Measurements from ENCODE around the gene GPS2. TPM values are rescaled to one million over a fixed set of nuclear protein-coding genes. Genes with fewer than 3 reads are reported as not detected.

The GPS2 gene
- total and polyA plus RNA-seq, 7 donors = 71.8 to 197 (median 101) TPM

GRCh38 chr17:7282752-7283321 lies 32.3 kb downstream of the GPS2 start:
- ATAC-seq (no peak), DNase-seq (peak in 1 of 2 donors; percentile 62)
- TF ChIP-seq, protein P1, sequence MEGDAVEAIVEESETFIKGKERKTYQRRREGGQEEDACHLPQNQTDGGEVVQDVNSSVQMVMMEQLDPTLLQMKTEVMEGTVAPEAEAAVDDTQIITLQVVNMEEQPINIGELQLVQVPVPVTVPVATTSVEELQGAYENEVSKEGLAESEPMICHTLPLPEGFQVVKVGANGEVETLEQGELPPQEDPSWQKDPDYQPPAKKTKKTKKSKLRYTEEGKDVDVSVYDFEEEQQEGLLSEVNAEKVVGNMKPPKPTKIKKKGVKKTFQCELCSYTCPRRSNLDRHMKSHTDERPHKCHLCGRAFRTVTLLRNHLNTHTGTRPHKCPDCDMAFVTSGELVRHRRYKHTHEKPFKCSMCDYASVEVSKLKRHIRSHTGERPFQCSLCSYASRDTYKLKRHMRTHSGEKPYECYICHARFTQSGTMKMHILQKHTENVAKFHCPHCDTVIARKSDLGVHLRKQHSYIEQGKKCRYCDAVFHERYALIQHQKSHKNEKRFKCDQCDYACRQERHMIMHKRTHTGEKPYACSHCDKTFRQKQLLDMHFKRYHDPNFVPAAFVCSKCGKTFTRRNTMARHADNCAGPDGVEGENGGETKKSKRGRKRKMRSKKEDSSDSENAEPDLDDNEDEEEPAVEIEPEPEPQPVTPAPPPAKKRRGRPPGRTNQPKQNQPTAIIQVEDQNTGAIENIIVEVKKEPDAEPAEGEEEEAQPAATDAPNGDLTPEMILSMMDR (IDR thresholded peaks at IDR 0.05) = no peak
- H3K27me3 ChIP-seq (ENCODE audit: insufficient read depth in 3 of 3, low read length in 2 of 3) = no peaks in the 10 kb centered on the region
- peaks cover 0 to 42% of the 10 kb centered on the region in 2 donors for H3K36me3 ChIP-seq (ENCODE audit: insufficient read depth in 1 of 2, low read depth in 1 of 2)
- WGBS, 3 donors = 24 to 36% (median 25%) methylated on average over 6 of the region's 6 CpGs
- H3K9me3 ChIP-seq = no peaks in the 10 kb centered on the region
- intact Hi-C loops (cut with DNase I) = loop anchor here in 1 of 2 donors (5.0 kb wide), 1 partner anchor 64 kb away; no protein-coding TSS in a partner anchor
- peak overlapping the region; percentile 86 for H3K4me3 ChIP-seq
- H3K27ac ChIP-seq = peak overlapping the region; percentile 96
- peaks cover 29% of the 10 kb centered on the region for H3K4me1 ChIP-seq

- DNase-seq = peak; percentile 84 to 97
- intact Hi-C loops (cut with DNase I) = loop anchor here (2.0 to 5.0 kb wide), 3 partner anchors 15 to 65 kb away; partner anchors contain the start of gene GABARAP (in 1 of the 2)
- WGBS, 3 donors = 1 to 2% (median 2%) methylated on average over 37 to 43 of the region's 43 CpGs
- peak; percentile 47 to 71 (median 70) for ATAC-seq
- TF ChIP-seq, protein P1 (IDR thresholded peaks at IDR 0.05) = no peak
- Histone ChIP-seq H3K36me3 (ENCODE audit: insufficient read depth in 1 of 2, low read depth in 1 of 2) (peaks cover 0 to 35% of the 10 kb centered on the region in 2 donors), H3K27ac (peak overlapping the region; percentile 96), H3K9me3 (no peaks in the 10 kb centered on the region), H3K4me1 (peaks cover 29% of the 10 kb centered on the region), H3K27me3 (ENCODE audit: insufficient read depth in 3 of 3, low read length in 2 of 3) (no peaks in the 10 kb centered on the region), H3K4me3 (peak overlapping the region; percentile 86)
Observed at GRCh38 chr17:7281953-7282751, 33.0 kb downstream of the GPS2 start.

- Histone ChIP-seq H3K4me3 (peak within 1 kb of the TSS; percentile 86), H3K27me3 (ENCODE audit: insufficient read depth in 3 of 3, low read length in 2 of 3) (no peaks in the 10 kb centered on the region), H3K36me3 (ENCODE audit: insufficient read depth in 1 of 2, low read depth in 1 of 2) (peaks cover 0 to 28% of the 10 kb centered on the region in 2 donors), H3K27ac (peak within 1 kb of the TSS; percentile 96), H3K4me1 (peaks cover 29% of the 10 kb centered on the region), H3K9me3 (no peaks in the 10 kb centered on the region)
- intact Hi-C loops (cut with DNase I) = loop anchor here (2.0 to 5.0 kb wide), 3 partner anchors 15 to 66 kb away; partner anchors contain the start of gene GABARAP (in 1 of the 2)
- TF ChIP-seq, protein P1 (IDR thresholded peaks at IDR 0.05) = no peak
- 0 to 1% (median 1%) methylated on average over 64 to 71 of the region's 71 CpGs for WGBS, 3 donors
- ATAC-seq = peak; percentile 78 to 84 (median 79)
- peak; percentile 95 to 98 for DNase-seq
Observed at GRCh38 chr17:7281074-7281952, 33.8 kb downstream of the GPS2 start, which contains the start of gene SLC2A4. Gene SLC2A4, plus strand, starts transcription at chr17:7281718. Its CDS starts 217 bp downstream, at chr17:7281935.

- no peaks in the 10 kb centered on the region for H3K27me3 ChIP-seq (ENCODE audit: insufficient read depth in 3 of 3, low read length in 2 of 3)
- H3K27ac ChIP-seq = peak overlapping the region; percentile 96
- ATAC-seq = peak; percentile 56 to 74 (median 61)
- TF ChIP-seq, protein P1 (IDR thresholded peaks at IDR 0.05) = peak; percentile 89
- H3K9me3 ChIP-seq = no peaks in the 10 kb centered on the region
- H3K36me3 ChIP-seq (ENCODE audit: insufficient read depth in 1 of 2, low read depth in 1 of 2) = peaks cover 0 to 21% of the 10 kb centered on the region in 2 donors
- WGBS, 3 donors = 0 to 1% (median 1%) methylated on average over 29 of the region's 29 CpGs
- intact Hi-C loops (cut with DNase I) = loop anchor here (1.0 to 5.0 kb wide), 4 partner anchors 16 to 67 kb away; partner anchors contain the start of gene GABARAP (in 1 of the 2)
- H3K4me3 ChIP-seq = peak overlapping the region; percentile 86
- peak; percentile 85 to 93 for DNase-seq
- peaks cover 28% of the 10 kb centered on the region for H3K4me1 ChIP-seq
Observed at GRCh38 chr17:7280519-7281073, 34.6 kb downstream of the GPS2 start.

All from psoas muscle (tissue), 8 donors.